Measurements from ENCODE around the gene TNS1. TPM values are rescaled to one million over a fixed set of nuclear protein-coding genes. Genes with fewer than 3 reads are reported as not detected.

TNS1 gene
- total RNA-seq, 4 donors from 2014 or later = 169 to 316 (median 229) TPM

DNA sequence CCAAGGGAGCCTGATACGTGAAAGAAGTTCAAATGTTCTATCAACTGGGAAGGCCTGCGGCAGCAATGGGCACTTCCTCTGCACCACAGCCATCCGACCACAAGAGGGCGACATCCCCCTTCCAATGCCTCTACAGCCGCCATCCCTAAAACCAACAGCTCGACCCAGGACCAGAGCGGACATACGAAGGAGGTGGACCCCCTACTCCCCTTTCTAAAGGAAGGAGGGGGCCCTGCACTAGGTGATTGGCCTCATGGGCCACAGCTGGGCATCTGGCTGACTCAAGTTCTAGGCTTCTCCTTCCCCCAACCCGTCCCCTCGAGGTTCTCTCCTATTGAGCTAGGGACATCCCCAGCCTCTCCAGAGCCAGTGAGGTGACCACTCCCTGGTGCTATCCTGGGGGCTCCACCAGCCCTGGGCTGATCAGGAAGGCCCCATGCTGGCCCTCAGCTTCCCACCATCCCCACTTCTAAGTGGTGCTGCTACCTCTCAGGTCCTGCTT, 217.2 kb downstream of the TNS1 start:
- Histone ChIP-seq H3K4me3 (replicated peaks in 1 of 3) (no peak overlapping the region), H3K27me3 (no peaks in the 10 kb centered on the region), H3K9me3 (no peaks in the 10 kb centered on the region), H3K4me1 (peaks cover 0 to 11% of the 10 kb centered on the region in 2 donors), H3K27ac (no peak overlapping the region), H3K36me3 (peaks cover 0 to 3% of the 10 kb centered on the region in 2 donors)
- DNase-seq = peak; percentile 79 to 82
- intact Hi-C loops (cut with DNase I) = loop anchor here (2.0 to 10.0 kb wide), 3 partner anchors 209 to 279 kb away; partner anchors contain the start of gene RUFY4
- WGBS, 2 donors = 18 to 42% methylated on average over 4 to 10 of the region's 10 CpGs
- TF ChIP-seq, protein P1, sequence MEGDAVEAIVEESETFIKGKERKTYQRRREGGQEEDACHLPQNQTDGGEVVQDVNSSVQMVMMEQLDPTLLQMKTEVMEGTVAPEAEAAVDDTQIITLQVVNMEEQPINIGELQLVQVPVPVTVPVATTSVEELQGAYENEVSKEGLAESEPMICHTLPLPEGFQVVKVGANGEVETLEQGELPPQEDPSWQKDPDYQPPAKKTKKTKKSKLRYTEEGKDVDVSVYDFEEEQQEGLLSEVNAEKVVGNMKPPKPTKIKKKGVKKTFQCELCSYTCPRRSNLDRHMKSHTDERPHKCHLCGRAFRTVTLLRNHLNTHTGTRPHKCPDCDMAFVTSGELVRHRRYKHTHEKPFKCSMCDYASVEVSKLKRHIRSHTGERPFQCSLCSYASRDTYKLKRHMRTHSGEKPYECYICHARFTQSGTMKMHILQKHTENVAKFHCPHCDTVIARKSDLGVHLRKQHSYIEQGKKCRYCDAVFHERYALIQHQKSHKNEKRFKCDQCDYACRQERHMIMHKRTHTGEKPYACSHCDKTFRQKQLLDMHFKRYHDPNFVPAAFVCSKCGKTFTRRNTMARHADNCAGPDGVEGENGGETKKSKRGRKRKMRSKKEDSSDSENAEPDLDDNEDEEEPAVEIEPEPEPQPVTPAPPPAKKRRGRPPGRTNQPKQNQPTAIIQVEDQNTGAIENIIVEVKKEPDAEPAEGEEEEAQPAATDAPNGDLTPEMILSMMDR (IDR thresholded peaks at IDR 0.05) = peak; percentile 90 to 98 (median 96)
- no peak for TF ChIP-seq POLR2A (IDR thresholded peaks at IDR 0.05)

DNA sequence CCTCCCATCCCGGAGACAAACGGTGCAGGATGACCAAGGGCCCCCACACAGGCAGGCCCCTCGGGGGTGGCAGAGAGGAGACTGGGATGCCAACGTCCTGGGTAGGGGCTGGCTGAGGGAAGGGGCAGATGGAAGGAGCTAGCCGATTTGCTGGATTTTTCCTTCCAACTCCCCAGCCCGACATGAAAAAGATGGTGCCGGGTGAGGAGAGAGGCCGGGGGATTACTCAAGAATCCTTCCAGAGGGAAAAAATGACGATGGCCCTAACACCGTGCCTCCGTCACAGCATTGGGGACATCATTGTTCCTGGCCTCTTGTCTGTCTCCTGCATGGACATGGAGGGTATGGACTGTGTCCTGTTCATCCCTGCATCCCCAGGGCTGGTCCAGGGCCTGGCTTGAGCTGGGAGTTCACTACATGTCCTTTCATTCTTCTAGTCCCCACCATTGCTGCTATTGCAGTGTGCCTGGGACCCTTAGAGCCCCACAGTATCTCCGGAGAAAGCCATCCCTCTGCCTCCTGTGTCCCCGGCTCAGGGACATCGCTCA, 217.7 kb downstream of the TNS1 start:
- Histone ChIP-seq H3K4me3 (replicated peaks in 1 of 3) (no peak overlapping the region), H3K9me3 (no peaks in the 10 kb centered on the region), H3K27me3 (no peaks in the 10 kb centered on the region), H3K36me3 (peaks cover 0 to 3% of the 10 kb centered on the region in 2 donors), H3K4me1 (peaks cover 0 to 11% of the 10 kb centered on the region in 2 donors), H3K27ac (no peak overlapping the region)
- intact Hi-C loops (cut with DNase I) = loop anchor here (10.0 kb wide), 1 partner anchor 280 kb away; the partner anchor contains the start of gene RUFY4
- WGBS, 2 donors = 68 to 69% methylated on average over 14 of the region's 14 CpGs
- no peak for TF ChIP-seq POLR2A (IDR thresholded peaks at IDR 0.05)
- TF ChIP-seq, protein P1 (IDR thresholded peaks at IDR 0.05) = no peak
- DNase-seq = no peak

- Histone ChIP-seq H3K9me3 (no peaks in the 10 kb centered on the region), H3K27ac (no peak overlapping the region), H3K36me3 (peaks cover 0 to 3% of the 10 kb centered on the region in 2 donors), H3K4me1 (peaks cover 0 to 6% of the 10 kb centered on the region in 2 donors), H3K27me3 (no peaks in the 10 kb centered on the region), H3K4me3 (replicated peaks in 1 of 3) (no peak overlapping the region)
- DNase-seq = no peak
- intact Hi-C loops (cut with DNase I) = loop anchor here (10.0 kb wide), 1 partner anchor 282 kb away; the partner anchor contains the start of gene RUFY4
- TF ChIP-seq, protein P1 (IDR thresholded peaks at IDR 0.05) = no peak
- no peak for TF ChIP-seq POLR2A (IDR thresholded peaks at IDR 0.05)
Measured at GRCh38 chr2:217783243-217783642, 219.6 kb downstream of the TNS1 start.

GRCh38 chr2:217777906-217778305, 224.9 kb downstream of the TNS1 start:
- H3K9me3 ChIP-seq = no peaks in the 10 kb centered on the region
- no peak overlapping the region for H3K4me3 ChIP-seq (replicated peaks in 1 of 3)
- no peak for DNase-seq
- H3K27ac ChIP-seq = no peak overlapping the region
- TF ChIP-seq, protein P1 (IDR thresholded peaks at IDR 0.05) = no peak
- no peak for TF ChIP-seq POLR2A (IDR thresholded peaks at IDR 0.05)
- no peaks in the 10 kb centered on the region for H3K27me3 ChIP-seq
- no peaks in the 10 kb centered on the region for H3K4me1 ChIP-seq
- intact Hi-C loops (cut with DNase I) = no loop called here
- no peaks in the 10 kb centered on the region for H3K36me3 ChIP-seq

DNA sequence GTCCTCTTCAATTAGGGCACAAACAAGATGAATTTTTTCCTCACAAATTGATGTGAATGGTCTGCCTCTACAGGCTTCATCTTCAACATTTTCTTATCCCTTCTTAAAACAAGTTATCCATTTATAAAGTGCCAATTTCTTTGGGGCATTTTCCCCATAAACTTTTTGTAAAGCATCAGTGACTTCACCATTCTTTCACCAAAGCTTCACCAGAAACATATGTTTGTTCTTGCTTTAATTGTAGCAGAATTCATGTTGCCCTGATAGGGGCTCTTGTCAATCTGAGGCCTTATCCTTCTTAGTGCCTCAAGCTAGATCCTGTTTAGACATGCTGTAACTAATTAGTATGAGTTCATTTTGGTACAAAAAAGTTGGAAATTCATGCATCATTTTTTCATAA, 226.2 kb downstream of the TNS1 start:
- Histone ChIP-seq H3K4me1 (no peaks in the 10 kb centered on the region), H3K27me3 (no peaks in the 10 kb centered on the region), H3K9me3 (no peaks in the 10 kb centered on the region), H3K4me3 (replicated peaks in 1 of 3) (no peak overlapping the region), H3K27ac (no peak overlapping the region), H3K36me3 (no peaks in the 10 kb centered on the region)
- no peak for TF ChIP-seq POLR2A (IDR thresholded peaks at IDR 0.05)
- TF ChIP-seq, protein P1 (IDR thresholded peaks at IDR 0.05) = no peak
- no peak for DNase-seq
- intact Hi-C loops (cut with DNase I) = no loop called here

Data from thyroid gland (tissue), 4 donors.